Stomach (tissue), 4 donors: ENCODE measurements around the gene CHD6.

ENCODE experiments used
- EP300 ChIP-seq: sonication (generic); formaldehyde crosslinking; IDR thresholded peaks from one replicate; pipeline ENCODE4 v1.6.1; 2017; ENCODE audit warnings: antibody characterized with exemption
- POLR2A ChIP-seq, 4 donors: fragments of 450-650 bp; IDR thresholded peaks; one replicate each; pipeline ENCODE4 v1.6.1; 2016; ENCODE audit warnings: antibody characterized with exemption in 4 of 4, control low read depth in 2 of 4, mild to moderate bottlenecking in 1 of 4, moderate library complexity in 1 of 4
- TF ChIP-seq, protein P1 (sequence below), 7 experiments: fragments of 450-650 bp in 4 of 7; fragments of 200-600 bp in 3 of 7; sonication (generic) in 3 of 7; IDR thresholded peaks; one replicate each; pipeline ENCODE4 v1.5.1; 2016 to 2019; ENCODE audit warnings: antibody characterized with exemption in 7 of 7, control low read depth in 2 of 7, mild to moderate bottlenecking in 1 of 7

DNA sequence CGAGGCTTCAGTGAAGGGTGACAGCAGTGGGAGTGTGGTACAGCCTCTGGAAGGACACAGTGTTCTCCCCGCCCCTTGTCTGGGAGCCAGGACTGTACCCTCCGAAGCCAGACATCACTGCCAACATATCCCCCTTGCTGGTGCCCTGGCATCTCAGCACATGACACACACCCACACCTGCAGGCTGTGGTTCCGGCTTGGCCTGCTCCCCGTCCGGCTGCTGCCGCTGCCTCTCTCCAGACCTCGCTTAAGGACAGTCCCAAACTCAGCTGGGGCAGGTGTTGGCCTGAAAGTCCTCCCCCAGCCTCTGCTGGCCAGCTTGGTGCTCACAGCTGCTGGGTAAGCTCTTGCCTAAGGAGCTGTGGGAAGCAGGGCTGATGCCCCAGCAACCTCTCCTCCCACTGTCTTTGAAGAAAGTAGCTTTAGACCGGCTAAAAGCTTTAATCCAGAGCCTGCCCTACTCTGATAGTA, 258.6 kb downstream of the CHD6 start:
- TF ChIP-seq POLR2A (IDR thresholded peaks at IDR 0.05) (no peak), EP300 (no peak)
- TF ChIP-seq, protein P1, sequence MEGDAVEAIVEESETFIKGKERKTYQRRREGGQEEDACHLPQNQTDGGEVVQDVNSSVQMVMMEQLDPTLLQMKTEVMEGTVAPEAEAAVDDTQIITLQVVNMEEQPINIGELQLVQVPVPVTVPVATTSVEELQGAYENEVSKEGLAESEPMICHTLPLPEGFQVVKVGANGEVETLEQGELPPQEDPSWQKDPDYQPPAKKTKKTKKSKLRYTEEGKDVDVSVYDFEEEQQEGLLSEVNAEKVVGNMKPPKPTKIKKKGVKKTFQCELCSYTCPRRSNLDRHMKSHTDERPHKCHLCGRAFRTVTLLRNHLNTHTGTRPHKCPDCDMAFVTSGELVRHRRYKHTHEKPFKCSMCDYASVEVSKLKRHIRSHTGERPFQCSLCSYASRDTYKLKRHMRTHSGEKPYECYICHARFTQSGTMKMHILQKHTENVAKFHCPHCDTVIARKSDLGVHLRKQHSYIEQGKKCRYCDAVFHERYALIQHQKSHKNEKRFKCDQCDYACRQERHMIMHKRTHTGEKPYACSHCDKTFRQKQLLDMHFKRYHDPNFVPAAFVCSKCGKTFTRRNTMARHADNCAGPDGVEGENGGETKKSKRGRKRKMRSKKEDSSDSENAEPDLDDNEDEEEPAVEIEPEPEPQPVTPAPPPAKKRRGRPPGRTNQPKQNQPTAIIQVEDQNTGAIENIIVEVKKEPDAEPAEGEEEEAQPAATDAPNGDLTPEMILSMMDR (IDR thresholded peaks at IDR 0.05), result no peak
